Esophagus muscularis mucosa (tissue), 3 donors: Measurements from ENCODE around the gene RPLP2.

Experiments
- POLR2A ChIP-seq: fragments of 450-650 bp; IDR thresholded peaks from one replicate; pipeline ENCODE4 v1.6.1; 2017; ENCODE audit warnings: antibody characterized with exemption, moderate library complexity, mild to moderate bottlenecking, low read depth
- TF ChIP-seq, protein P1 (sequence below), 3 experiments: fragments of 200-600 bp in 2 of 3; fragments of 450-650 bp in 1 of 3; sonication (generic) in 2 of 3; IDR thresholded peaks; one replicate each; pipeline ENCODE4 v1.5.1; 2017 to 2019; ENCODE audit warnings: antibody characterized with exemption in 3 of 3, mild to moderate bottlenecking in 2 of 3, moderate library complexity in 1 of 3

DNA sequence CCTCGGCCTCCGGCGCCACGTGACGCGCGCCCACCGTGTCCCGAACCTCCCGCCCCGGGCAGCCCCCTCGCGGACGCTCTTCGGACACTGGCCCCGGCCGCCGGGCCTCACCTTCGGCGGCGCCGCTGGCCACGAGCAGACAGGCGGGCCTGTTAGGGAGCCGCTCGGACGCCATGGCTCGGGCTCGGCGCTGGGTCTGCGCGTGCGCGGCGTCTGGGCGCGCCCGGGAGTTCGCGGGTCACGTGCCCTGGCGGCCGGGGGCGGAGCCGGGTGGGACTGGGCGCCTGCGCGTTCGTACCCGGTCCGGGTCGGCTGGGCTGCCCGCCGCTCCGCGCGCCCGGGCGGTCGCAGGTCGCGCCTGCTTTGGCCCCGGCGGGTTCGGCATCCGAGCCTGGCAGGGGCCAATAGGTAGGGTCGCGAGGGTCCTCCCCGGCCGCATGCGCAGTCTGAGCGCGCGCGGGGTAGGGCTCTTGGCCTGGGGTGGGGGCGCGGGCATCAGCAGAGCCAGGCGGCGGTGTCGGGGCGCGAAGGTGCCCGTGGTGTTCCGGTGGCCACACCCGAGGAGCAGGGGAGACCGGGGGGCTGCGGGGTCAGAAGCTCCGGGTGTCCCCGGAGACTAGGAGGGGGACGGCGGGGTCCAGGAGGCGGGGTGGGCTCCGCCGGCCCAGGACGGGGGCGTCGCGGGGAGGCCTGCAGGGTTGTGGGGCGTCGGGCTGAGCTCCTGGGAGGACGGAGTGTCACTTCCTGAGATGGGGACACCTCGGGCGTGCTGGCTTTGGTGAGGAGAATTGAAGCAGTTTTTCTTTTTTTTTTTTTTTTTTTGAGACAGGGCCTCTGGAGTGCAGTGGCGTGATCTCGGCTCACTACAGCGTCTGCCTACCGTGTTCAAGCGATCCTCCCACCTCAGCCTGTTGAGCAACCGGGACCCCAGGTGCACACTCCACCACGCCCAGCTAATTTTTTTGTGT, 32.2 kb upstream of the RPLP2 start, which contains the start of gene GATD1:
- TF ChIP-seq, protein P1, sequence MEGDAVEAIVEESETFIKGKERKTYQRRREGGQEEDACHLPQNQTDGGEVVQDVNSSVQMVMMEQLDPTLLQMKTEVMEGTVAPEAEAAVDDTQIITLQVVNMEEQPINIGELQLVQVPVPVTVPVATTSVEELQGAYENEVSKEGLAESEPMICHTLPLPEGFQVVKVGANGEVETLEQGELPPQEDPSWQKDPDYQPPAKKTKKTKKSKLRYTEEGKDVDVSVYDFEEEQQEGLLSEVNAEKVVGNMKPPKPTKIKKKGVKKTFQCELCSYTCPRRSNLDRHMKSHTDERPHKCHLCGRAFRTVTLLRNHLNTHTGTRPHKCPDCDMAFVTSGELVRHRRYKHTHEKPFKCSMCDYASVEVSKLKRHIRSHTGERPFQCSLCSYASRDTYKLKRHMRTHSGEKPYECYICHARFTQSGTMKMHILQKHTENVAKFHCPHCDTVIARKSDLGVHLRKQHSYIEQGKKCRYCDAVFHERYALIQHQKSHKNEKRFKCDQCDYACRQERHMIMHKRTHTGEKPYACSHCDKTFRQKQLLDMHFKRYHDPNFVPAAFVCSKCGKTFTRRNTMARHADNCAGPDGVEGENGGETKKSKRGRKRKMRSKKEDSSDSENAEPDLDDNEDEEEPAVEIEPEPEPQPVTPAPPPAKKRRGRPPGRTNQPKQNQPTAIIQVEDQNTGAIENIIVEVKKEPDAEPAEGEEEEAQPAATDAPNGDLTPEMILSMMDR (IDR thresholded peaks at IDR 0.05), result peak in 2 of 3 experiments; percentile 3 to 31
- TF ChIP-seq POLR2A, result peak; percentile 59
